IMR-90 (cell line): ENCODE measurements around the gene GCDH.

Experiments used
- CEBPB ChIP-seq: IDR thresholded peaks from 2 replicates; pipeline ENCODE4 v1.6.1; 2012; ENCODE audit warnings: low read depth, low read length, improper control_type of control experiment
- POLR2A ChIP-seq: IDR thresholded peaks from 2 replicates; pipeline ENCODE4 v1.6.1; 2012; ENCODE audit warnings: mild to moderate bottlenecking, low read depth, low read length
- RFX5 ChIP-seq: IDR thresholded peaks from 2 replicates; pipeline ENCODE4 v1.8.0; 2012; ENCODE audit warnings: low read depth, mild to moderate bottlenecking, low read length, moderate library complexity

GRCh38 chr19:12880551-12881171 is 10.3 kb upstream of the GCDH start:
- no peak for TF ChIP-seq RFX5
- TF ChIP-seq POLR2A: no peak
- TF ChIP-seq CEBPB: no peak
